HG02798 (cell line): ENCODE measurements around the gene HUWE1.

Experiments used
- ATAC-seq: cut with Tn5 transposase; IDR thresholded peaks from one replicate; pipeline ENCODE4 v1.9.1; 2021; ENCODE audit warnings: mild to moderate bottlenecking; ENCODE audit not compliant: unreplicated experiment, poor library complexity

The HUWE1 gene

DNA sequence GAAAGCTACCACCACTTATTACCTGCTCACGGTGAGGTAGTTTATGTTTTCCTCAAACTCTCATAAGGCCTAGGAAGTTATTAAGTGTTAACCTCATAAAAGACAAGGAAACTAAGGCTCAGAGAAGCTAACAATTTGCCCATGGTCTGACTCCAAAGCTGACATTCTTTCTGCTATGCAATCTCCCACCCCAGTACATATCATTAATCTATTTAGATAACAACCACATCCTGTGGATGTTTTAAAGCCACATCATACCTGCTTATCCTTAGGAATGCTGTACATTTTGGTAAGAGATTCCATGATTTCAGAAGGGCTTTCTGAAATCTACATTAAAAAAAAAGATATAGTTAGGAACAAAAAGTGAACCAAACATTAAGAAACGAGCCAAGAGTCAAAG, 55.4 kb downstream of the HUWE1 start:
- ATAC-seq = no peak

DNA sequence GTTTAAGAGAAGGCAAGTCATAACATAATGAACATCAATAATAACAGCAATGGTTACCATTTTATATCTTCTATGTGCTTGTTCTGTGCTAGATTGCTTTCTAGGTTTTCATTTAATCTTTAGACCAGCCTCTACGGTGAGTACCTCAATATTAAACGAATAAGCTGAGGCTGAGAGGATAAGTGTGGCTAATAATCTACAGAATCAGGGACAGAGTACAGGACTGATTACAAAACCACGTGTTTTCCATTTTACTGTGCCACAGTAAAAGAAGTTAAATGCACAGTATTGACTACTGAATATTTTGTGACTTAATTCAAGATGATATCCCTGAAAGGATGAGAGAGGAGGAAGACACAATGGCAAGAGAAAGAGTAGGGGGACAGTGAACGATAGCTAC, 56.3 kb downstream of the HUWE1 start:
- ATAC-seq = no peak

GRCh38 chrX:53622431-53622830, 64.1 kb downstream of the HUWE1 start:
- ATAC-seq = no peak

DNA sequence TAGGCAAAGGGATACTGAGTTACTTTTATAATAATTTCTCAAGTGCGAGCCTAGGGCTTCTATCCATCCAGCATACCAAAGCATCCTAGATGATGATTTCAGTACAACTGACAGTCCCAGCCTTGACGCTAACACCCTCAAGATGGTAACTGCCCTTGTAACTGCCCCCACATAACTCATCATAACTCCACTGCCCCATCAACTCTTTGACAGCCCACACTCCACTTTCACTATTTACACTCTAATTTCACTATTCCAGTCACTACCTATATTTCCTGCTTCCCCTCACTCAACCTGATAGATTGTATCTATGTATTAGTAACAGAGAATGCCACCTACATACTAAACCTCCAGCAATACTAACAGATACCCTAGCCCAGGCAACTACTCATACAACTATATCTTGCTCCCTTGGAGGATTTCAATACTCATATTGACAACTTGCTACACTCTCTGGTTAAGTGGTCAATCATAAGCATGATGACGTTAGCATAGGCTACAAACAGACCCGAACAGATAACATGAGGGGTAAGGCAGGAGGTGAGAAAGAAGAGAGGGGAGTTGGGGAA, 65.0 kb downstream of the HUWE1 start:
- ATAC-seq = no peak

GRCh38 chrX:53616946-53617345, 69.6 kb downstream of the HUWE1 start:
- ATAC-seq = no peak

DNA sequence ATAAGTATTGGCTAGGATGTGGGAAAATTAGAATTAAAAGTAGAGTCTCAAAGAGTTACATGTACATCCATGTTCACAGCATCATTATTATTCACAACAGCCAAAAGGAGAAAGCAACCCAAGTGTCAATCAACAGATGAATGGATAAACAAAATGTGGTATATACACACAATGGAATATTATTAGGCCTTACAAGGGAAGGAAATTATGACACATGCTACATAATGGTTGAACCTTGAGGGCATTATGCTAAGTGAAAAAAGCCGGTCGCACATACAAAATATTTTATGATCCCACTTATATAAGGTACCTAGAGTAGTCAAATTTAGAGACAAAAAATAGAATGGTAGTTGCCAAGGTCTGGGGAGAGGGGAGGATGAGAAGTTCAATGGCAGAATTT, 80.1 kb downstream of the HUWE1 start:
- ATAC-seq = no peak

- no peak for ATAC-seq
These were observed 81.5 kb downstream of the HUWE1 start for GRCh38 chrX:53605004-53605403.

- ATAC-seq = no peak
These were observed 86.6 kb downstream of the HUWE1 start for GRCh38 chrX:53599781-53600396.

DNA sequence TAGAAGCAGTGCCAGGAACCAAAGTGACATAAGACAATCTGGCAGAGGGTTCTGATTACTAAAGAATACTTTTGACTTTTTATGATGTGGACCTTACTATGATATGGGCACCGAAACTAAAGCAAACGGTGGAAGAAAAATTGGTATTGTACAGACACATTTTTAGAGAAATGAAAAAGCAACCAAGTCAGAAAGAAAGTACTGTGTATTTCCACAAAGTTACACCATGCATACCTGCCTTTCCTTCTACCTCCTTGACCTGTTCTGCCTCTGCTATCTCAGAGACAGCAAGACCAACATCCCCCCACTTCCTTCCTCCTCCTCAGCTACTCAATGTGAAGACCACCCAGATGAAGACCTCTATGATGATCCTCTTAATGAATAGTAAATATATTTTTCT, 88.3 kb downstream of the HUWE1 start:
- no peak for ATAC-seq

GRCh38 chrX:53595266-53595810, 91.2 kb downstream of the HUWE1 start:
- no peak for ATAC-seq

- ATAC-seq = no peak
These were observed 92.2 kb downstream of the HUWE1 start for GRCh38 chrX:53594354-53594753.

DNA sequence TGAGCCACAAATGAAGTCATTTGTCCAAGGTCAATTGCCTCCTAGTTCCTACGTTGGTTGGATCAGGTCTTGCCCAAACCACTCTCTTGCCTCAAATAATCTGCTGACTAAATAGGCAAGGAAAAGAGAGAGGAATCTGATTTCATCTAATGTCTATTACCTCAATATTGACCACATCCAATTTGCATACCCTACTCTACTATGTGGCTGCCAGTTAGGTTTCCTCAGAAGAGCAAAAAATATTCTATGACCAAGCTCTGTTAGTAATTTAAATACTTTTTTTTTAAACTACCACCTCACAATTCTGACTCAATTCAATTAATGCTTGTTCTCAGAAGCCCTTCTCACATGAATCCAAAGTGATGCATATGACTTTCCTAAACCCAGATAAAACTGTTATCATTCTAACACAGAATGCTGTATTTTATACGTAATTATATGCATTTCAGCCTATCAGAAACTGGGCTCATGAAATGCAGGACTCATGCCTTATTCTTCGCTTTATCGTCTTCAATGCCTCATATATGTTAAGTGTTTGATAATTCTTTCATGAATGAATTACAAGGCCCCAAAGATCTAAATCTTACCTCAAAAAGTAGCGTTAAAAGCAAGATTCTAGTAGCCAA, 98.6 kb downstream of the HUWE1 start:
- ATAC-seq = no peak

DNA sequence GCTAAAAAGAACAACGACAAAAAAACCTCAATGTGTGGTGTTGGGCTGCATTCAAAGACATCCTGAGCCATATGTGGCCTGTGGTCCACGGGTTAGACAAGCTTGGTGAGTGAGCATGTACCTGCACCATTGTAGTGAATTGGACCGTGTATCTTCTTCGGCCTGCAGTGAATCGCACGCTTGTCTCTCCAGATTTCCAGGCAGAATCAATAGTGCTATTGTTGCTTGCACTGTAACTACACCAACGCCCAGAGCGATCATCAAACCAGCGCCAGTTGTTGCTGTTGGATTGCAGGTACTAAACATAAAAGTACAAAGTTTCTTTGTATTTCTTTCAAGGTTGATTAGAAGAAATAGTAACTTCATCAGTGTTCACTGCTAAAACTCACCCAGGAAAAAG, 101.6 kb downstream of the HUWE1 start:
- no peak for ATAC-seq

DNA sequence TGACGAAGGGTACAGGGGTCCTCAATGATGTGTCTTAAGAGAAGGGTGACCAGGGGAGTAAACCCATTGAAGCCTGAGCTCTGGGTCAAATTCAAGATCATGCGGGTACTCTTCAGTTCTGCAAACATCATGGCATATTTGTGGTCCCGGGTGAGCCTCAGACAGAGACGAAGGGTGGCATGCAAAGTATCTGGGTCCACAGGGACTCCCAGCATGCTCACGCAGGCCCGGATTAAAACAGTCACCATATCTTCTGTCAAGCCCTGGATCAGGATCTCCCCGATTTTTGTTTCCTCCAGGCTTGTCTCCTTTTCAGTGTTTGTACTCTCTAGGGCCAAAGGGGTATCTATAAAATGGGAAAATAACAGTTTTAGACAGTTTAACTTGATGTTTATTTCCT, 102.9 kb downstream of the HUWE1 start:
- no peak for ATAC-seq

GRCh38 chrX:53580742-53581504, 105.6 kb downstream of the HUWE1 start:
- no peak for ATAC-seq

- no peak for ATAC-seq
These were observed 115.0 kb downstream of the HUWE1 start for GRCh38 chrX:53571494-53571893.

- ATAC-seq = no peak
These were observed 123.2 kb downstream of the HUWE1 start for GRCh38 chrX:53563324-53563723.

DNA sequence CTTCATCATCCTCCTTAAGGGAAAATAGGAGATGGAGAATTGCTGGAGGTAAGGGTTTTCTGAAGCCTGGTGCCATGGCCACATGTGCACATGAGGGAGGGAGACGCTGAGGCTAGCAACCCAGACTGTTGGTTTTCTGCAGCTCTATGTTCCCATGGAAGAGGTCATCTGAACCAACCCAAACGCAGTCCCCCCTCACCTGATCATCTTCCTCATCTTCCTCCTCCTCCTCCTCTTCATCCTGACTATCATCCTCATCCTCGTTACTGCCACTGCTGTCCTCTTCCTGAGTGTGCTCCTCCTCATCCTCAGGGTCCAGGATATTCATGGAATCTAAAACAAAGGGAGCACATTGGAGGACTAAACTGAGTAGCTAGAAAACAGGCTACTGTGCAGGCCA, 124.6 kb downstream of the HUWE1 start:
- ATAC-seq = no peak

GRCh38 chrX:53558646-53559045, 127.9 kb downstream of the HUWE1 start:
- ATAC-seq = no peak

- no peak for ATAC-seq
These were observed 129.7 kb downstream of the HUWE1 start for GRCh38 chrX:53556868-53557267.
